G401 (cell line): Measurements from ENCODE around the gene GPS1. TPM values are rescaled to one million over a fixed set of nuclear protein-coding genes. Genes with fewer than 3 reads are reported as not detected.

Experiments used
- DNase-seq: peaks from one replicate; pipeline ENCODE4 v3.0.0-alpha.2; 2015; ENCODE audit warnings: low spot score
- in situ Hi-C: cut with HindIII; loops from 2 replicates; pipeline ENCODE4 v1.10.0; 2016; ENCODE audit warnings: low sequenced_read_pairs, mixed read lengths
- total RNA-seq: library from RNA; depleted of rRNA; stranded (reverse); fragments of >200 nt; shearing (Covaris generic); gene quantifications from 2 replicates; pipeline ENCODE4 v1.2.3, GENCODE V29; 2014

The GPS1 gene
- total RNA-seq, 1 experiment from 2014 or later, result 153 TPM

DNA sequence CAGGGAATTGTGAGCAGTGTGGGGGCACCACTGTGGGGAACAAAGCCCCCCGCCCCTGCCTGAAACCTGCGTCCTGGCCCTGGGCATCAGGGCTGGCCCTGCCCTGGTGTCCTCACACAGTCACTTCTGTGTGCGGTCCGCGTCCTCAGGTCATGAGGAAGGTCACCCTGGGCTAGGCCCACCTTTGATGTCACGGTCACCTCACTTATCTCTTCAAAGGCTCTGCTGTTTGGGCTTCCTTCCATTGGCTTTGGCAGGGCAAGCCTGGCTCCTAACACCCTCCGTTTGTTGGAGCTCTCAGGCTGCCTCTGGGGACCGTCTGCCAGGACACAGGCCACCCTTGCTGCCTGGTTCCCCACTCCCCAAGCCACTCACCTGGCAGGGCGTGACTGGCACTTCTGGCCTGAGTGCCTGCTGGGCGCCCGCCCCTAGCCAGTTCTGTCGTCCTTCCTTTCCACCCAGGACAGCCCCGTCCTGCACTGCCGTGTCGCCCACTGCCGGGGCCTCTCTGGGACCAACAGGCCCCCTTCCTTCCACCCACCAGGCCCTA is 37.9 kb upstream of the GPS1 start:
- no peak for DNase-seq
- in situ Hi-C loops, result no loop called here

DNA sequence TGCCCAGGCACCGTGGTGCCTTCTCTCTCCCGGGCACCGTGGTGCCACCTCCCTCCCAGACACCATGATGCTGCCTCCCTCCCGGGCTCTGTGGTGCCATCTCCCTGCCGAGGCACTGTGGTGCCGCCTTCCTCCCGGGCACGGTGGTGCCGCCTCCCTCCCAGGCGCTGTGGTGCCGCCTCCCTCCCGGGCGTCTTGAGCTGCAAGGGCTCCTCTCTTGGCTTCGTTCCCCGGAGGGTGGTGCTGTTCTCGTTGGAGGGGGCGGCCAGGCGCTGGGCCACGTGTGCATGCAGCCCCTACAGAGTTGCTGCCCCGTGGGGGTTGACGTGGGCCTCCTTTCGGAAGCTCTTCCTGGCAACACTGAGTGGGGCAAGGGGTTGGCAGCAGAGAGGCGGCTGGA is 37.3 kb upstream of the GPS1 start:
- in situ Hi-C loops, result no loop called here
- DNase-seq, result no peak

DNA sequence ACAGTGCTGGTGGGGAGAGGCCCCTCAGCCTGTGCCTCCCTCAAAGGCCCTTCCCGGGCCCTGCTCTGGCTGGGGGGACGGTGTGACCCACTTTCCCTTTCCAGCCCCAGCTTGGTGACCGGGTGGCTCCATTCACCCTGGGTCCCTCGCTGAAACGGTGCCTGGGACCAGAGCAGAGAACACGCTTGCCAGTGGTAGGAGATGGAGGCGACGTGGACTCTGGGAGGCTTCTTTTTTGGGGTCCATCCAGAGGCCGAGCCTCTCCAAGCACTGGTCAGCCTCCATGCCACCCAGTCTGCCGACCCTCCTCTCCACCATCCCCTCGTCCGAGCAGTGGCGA is 36.8 kb upstream of the GPS1 start:
- no peak for DNase-seq
- in situ Hi-C loops, result no loop called here

DNA sequence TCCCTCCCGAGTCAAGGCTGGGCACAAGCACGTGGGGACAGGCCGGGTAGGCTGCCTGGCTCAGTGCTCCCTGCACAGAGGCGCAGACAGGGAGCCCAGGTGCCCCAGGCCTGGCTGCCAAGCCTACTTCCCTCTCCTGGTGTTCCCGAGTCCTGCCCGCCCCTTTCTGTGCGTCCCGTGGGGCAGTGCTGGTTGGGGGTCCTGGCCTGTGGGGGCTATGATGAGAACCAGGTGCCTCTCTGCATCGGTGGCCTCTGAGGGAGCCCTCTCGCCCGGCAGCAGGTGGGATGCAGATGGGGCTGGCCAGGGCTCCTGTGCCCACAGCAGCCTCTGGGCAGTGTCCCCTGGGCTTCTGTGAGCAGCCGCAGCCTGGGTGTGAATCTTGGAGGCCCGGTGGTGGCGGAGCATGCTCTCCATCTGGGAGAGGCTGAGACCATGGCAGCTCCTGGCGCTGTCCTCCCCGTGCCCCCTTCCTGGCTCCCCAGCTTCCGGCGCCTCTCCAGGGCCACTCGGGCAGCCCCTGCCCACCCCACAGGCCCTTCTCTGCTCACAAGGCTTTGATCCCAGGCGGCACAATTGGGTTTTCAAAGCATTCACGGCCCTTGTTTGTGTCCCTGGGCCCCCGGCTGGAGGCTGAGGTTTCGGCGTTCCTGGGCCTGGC is 36.3 kb upstream of the GPS1 start:
- in situ Hi-C loops, result no loop called here
- no peak for DNase-seq

DNA sequence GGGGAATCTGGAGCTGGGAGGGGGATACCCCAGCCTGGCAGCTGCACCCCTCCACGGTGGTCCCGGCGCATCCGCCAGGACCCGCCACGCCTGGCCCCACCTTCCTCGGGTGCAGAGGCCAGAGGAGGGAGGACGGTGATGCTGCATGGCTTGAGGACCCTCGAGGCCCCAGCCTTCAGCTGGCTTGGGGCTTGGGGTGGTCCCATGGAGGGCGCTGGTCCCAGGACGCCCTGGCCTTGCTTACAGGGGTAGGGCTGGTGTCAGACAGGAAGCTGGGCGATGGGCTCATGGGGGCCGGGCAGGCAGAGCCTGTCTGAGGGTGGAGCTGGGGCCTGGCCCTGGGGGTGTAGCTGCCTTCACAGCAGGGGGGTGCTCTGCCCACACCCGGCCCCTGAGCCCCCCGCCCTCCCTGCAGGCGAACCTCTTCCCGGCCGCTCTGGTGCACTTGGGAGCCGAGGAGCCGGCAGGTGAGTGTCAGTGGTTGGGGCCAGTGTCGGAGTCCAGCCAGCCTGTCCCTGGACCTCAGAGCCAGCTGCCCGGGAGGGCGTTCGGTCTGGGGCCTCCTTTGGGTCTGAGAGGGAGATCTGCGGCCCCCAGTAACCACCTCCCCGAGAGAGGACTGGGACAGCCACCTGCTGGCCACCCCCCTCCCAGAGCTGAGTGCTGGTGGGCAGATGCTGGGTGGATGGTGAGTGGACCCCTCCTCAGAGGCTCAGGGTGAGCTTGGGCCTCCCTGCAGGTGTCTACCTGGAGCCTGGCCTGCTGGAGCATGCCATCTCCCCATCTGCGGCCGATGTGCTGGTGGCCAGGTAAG is 35.4 kb upstream of the GPS1 start:
- in situ Hi-C loops, result no loop called here

DNA sequence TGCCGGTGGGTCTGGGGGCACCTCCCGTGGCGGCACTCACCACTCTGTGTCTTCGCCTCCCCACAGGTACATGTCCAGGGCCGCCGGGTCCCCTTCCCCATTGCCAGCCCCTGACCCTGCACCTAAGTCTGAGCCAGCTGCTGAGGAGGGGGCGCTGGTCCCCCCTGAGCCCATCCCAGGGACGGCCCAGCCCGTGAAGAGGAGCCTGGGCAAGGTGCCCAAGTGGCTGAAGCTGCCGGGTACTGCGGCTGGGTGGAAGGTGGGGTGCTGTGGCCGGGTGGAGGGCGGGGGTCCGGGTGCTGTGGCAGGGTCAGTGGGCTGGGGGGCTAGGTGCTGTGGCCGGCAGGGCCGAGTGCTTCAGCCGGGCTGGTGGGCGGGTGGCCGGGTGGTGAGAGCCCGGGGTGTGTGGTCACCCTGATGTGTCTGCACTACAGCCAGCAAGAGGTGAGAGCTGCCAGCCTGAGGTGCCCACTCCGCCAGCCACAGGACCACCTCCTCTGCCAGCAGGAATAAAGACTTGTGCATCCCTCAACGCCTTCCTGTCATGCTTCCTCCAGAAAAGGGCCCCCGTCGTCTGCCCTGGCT is 34.7 kb upstream of the GPS1 start:
- no peak for DNase-seq
- in situ Hi-C loops, result no loop called here

More for the DNA sequence above, 35.4 kb upstream of the GPS1 start:
- DNase-seq, result no peak

DNA sequence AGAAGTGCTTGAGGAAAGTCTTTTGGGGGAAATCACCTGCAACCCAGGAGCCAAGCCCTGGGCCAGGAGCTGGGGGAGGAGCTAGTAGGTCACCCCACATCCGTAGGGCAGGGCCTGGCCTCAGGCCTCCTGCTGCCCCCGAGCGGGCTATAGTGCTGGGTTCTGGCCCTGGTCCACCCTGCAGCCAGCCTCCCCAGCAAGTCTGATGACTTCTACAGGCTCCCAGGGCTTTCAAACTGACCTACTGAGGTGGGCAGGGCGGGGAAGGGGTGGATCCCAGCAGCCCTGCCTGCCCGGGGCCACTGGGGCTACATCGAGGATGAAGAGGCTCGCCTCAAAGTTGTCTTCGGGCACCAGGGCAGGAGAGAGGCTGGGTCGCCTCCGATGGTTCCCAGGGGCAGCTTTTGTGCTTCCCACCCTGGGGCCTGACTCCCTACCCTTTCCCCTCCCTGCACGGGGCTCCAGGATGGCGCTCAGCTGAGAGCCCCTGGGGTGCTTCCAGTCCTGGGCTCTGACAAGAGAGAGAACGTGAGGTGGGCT is 34.0 kb upstream of the GPS1 start:
- in situ Hi-C loops, result no loop called here
- no peak for DNase-seq

DNA sequence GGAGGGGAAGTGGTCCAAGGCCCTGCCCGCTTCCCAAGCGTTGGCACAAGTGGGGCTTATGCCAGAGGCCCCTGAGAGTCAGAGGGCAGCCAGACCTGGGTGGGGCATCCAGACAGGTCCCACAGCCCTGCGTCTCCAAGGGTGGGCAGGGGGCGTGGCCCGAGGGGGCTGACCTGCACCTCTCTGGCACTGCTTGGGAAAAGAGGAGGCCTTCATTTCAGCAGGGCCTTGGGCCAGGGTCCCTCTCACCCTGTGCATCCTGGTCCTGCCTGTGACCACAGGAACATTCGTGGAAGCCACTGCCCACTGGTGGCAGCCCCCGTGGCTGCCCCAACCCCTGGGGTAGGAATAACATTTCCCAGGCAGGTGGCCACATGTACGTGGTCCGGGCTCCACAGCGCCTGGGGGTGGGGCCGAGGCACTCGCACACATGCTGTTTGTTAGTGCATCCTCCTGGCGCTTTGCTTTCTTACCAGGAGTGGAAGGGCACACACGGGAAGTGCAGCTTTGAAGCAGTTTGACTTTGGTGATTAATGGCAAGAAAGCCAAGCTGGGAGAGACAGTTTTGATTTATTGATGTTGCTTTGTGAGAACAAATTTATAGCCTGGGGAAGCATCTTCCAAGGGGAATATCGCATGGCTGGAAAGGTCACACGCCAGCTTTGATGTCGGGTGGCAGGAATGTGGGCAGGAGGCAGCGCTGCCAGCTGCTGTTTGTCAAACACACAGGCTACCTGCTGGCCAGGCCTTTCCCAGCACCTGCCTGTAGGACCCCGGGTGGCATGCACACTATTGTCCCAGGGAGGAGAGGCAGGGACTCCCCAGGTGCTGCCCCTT is 33.3 kb upstream of the GPS1 start:
- in situ Hi-C loops, result no loop called here
- DNase-seq, result no peak

DNA sequence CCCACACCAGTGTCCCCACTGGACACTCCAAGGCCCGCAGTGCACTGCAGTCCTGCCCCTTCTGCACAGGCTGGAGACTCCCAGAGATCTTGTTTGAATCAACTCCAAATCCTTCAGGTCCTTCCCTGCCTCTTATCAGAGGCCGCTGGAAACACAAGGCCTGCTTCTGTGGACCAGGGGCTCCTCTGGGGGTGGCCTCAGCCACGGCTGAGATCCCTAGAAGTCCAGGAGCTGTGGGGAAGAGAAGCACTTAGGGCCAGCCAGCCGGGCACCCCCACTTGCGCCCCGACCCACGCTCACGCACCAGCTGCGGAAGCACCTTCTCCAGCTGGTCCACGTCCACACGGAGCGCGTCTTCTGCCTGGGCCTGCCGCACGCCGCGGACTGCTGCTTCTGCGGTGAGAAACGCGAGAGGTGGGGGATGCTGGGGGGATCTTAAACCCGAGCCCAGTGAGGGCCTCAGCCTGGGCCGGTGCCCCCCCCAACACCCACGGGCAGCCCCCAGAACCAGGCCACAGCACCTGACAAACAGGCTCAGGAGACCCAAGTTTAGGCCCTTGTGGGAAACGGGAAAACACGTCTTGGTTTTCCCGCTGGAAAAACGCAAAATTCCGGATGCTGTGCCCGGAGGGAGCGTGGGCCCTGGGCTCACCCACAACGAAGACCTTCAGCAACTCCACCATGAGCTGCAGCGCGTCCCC is 32.6 kb upstream of the GPS1 start:
- in situ Hi-C loops, result no loop called here
- no peak for DNase-seq

DNA sequence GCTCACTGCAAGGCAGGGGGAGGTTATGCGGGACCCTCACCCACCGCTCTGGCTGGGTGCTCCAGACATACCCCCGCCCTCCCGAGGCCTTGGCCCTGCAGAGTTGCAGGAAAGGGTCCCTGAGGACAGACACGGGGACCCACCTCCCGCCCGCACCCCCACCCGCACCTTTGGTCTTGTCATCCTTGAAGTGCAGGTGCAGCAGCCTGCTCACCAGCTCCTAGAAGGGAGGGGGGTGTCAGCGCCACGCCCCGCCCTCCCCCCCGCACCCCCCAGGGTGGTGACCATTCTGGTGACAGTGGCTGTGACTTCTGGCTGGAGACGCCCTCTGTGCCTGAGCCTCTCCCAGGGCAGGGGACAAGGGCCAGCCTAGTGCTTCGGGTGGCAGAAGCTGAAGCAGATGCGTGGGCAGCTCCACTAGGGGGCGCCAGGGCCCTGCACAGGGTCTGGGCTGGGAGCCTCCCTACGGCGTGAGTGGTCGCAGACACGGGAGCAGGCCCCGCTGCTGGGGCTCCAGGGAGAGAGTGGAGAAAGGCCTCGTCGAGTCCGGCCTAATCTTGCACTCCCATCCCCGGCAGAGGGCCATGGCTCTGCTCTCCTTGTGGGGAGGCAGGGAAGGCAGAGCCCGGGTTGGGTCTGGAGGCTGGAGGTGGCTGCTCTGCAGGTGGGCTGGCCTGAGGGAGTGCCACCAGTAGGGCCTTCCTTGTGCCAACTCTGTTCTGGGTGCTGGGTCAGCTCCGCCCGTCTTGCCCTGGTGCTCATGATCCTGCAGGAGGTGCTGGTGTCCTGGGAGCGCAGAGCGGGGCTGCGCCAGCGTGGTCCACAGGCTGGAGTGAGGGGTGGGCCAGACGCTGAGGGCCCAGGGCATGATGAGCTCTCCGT is 31.8 kb upstream of the GPS1 start:
- DNase-seq, result no peak
- in situ Hi-C loops, result no loop called here

DNA sequence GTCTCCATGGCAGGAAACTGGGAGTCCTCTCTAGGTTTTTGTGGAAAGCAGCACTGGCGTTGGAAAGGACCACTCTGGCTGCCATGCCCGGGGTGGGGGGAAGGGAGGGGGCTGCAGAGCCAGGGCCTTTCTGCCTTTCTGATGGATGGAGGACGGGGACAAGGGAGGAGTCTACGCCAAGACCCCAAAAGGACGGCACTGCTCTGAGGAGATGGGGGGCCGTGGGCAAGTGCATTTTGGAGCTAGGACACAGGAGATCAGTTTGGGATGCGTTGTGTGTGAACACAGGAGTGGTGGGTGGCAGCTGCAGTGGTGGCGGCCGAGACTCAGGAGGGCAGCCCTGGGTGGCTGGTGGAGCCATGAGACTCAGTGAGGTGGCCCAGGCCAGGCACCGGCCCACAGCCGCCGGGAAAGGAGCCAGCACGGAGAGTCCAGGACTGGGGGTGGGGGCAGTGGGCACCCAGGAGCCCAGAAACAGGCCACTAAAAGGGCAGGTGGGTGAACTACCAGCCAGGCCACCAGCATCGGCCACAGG is 31.1 kb upstream of the GPS1 start:
- in situ Hi-C loops, result no loop called here
- no peak for DNase-seq

DNA sequence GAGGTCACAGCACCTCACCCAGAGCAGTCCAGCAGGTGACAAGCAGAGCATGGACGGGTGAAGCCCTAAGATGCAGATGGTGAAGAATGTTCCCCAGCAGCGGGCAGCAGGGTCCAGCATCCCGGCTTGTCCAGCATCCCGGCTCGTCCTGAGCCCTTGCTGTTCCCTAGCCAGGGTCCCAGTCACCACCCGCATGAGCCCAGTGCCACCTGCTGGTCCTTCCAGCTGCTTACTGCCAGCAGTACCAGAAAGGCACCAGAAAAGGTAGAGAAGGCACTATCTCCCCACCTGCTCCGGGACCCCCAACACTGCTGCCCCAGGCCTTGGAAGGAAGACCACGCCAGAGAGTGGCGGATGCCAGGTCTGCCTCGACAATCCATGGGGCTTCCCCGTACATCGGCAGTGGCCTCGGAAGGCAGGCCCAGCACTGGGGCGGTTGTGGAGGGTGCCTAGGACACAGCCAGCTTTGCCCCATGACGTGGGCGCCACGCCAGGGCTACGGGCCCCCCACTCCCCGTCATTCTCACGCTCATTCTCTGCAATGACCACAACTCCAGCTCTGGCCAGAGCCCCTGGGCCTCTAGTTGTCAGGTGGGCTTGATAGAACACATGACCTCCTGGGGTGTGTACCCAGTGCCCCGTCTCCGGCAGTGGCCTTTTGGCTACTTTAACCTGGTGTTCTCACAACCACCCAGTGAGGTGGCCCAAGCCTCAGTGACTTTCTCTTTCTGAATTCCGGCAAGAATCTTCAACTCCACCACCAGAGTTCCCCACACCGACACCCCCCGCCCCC is 30.4 kb upstream of the GPS1 start:
- in situ Hi-C loops, result no loop called here
- DNase-seq, result peak; percentile 66

DNA sequence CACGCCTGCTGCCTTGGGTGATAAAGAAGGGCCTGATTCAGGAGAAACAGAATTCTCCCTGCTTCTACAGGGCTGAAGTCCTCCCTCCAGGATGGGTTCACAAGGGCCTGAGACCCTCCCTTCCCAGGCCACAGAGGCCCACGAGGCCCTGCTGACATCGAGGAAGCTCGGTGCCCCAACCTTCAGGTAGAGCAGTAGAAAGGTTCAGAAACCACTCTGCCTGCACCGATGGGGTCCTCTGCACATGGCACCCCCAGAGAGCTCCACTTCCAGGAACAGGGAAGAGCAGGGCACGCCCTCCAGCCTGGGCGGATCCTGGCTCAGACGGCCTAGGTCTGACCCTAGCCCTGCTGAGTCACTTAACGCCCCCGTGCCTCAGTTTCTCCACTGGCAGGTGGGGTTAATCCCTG is 29.8 kb upstream of the GPS1 start:
- in situ Hi-C loops, result no loop called here
- DNase-seq, result no peak

DNA sequence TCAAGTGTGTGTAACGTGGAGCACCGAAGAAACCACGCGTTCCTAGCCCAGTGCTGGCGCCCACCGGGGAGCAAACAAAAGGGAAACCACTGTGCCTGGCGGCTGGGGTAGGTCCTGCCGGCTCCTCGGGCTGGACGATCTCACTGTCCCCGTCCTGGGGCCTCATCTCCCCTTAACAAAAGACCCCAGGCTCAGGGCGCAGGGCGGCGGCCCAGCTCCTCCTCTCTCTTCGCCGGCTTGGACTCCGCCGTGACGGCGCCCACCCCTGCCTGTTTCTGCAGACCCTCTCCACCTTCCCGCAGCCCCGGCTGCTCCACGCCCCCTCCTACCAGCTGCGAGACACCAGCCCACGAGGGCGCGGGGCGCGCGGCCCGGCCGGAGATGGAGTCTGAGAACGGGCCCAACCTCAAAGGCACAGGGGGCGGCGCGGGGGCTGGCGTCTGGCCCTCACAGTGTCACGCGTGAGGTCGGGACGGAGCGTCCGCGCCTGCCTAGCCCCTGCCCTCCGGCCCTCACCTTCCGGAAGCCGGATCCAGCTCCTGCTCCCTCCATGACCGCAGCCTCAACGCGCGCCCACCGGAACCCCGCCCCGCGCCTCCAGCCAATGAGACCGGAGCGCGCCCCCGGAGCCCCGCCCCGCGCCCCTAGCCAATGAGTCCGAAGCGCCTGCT is 29.3 kb upstream of the GPS1 start, which contains the start of gene CENPX:
Gene CENPX, minus strand, starts transcription at position 569 of the 671 bp plus-strand sequence. Its CDS starts 17 bp downstream, at position 552.
- in situ Hi-C loops, result no loop called here

DNA sequence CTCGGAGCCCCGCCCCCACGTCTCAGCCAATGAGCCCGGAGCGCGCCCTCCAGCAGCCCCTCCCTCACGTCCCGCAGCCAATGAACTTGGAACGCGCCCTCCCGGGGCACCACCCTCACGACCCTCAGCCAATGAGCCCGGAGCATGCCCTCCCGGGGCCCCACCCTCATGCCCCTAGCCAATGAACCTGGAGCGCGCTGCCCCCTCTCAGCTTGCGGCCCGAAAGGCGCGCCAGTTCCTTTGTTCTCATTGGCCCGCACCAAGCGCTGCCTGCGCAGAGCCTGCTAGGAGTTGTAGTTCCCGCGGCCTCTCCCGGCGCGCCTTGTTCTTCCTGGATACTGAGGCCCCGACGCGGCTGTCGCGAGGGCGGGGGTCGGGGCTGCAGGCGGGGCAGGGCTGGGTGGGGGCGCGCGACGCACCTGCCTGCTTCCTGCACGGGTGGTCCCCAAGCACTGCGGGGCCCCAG is 28.7 kb upstream of the GPS1 start, which contains the start of gene LRRC45:
Gene LRRC45, plus strand, starts transcription at position 325 of the 466 bp plus-strand sequence. CDS start 339 bp downstream, outside the sequence.
- peak; percentile 100 for DNase-seq
- in situ Hi-C loops, result no loop called here

More for the DNA sequence above, 29.3 kb upstream of the GPS1 start, which contains the start of gene CENPX:
- DNase-seq, result no peak
